NCI-H1417 treated with DMSO at 0.1 percent for 48 hours (cell line): Measurements from ENCODE around the gene TERB2.
"Not testable (repeated sequence)": the region's sequence is repeated elsewhere in the genome, so short reads cannot be mapped to it uniquely, and the experiment has no call there.

Experiments used
- DNase-seq: peaks from one replicate; lab custom pipeline; 2025; lab: John Stamatoyannopoulos, UW

Gene TERB2

DNA sequence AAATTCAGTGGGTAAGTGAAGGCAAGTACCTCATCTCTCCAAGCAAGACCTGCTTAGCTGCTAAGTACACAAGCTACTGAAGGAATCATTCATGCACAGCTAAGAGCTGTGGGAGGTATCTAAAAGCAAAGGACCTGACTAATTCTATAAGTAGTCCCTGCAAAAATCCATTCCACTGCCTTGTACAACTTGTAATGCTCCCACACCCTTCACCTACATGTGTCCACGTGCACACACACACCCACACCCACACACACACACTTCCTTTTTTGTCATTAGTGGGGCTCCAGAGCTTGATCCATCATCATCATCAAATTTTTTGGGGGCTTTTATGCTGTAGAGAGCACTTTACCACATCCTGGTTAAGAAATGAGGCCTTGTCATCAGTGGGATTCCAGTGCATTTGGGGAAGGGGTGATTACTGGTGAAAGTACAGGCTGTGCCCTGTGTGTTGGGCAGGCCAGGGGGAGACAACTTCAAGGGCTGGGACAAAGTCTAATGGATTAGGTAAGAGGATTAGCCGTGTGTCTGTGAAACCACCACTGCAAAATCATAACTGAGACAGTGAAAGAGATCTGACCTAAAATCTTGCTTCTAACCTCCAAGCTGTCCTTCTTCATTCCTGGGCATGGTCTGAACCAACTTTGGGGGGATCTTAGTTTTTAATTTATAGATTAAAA, 47.4 kb downstream of the TERB2 start:
- DNase-seq, result not testable (repeated sequence)

GRCh38 chr15:45004590-45005175, 48.2 kb downstream of the TERB2 start:
- not testable (repeated sequence) for DNase-seq

- DNase-seq, result no peak
These were observed 52.6 kb downstream of the TERB2 start for GRCh38 chr15:45009046-45009445.

- not testable (repeated sequence) for DNase-seq
These were observed 58.6 kb downstream of the TERB2 start for GRCh38 chr15:45015114-45015513.

- DNase-seq, result not testable (repeated sequence)
These were observed 63.9 kb downstream of the TERB2 start for GRCh38 chr15:45020222-45020900.

DNA sequence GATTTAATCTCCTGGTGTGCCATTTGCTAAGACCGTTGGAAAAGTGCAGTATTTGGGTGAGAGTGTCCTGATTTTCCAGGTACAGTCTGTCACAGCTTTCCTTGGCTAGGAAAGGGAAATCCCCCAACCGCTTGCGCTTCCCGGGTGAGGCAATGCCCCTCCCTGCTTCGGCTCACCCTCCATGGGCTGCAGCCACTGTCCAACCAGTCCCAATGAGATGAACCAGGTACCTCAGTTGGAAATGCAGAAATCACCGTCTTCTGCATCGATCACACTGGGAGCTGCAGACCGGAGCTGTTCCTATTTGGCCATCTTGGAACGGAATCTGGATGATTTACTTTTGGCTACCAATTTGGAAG, 64.4 kb downstream of the TERB2 start:
- DNase-seq, result not testable (repeated sequence)

GRCh38 chr15:45021348-45021747, 64.9 kb downstream of the TERB2 start:
- no peak for DNase-seq

GRCh38 chr15:45022871-45023658, 66.6 kb downstream of the TERB2 start, which contains the start of gene SORD:
Gene SORD (plus strand): TSS chr15:45023195. CDS start chr15:45023284, 89 bp downstream.
- peak; percentile 12 for DNase-seq

DNA sequence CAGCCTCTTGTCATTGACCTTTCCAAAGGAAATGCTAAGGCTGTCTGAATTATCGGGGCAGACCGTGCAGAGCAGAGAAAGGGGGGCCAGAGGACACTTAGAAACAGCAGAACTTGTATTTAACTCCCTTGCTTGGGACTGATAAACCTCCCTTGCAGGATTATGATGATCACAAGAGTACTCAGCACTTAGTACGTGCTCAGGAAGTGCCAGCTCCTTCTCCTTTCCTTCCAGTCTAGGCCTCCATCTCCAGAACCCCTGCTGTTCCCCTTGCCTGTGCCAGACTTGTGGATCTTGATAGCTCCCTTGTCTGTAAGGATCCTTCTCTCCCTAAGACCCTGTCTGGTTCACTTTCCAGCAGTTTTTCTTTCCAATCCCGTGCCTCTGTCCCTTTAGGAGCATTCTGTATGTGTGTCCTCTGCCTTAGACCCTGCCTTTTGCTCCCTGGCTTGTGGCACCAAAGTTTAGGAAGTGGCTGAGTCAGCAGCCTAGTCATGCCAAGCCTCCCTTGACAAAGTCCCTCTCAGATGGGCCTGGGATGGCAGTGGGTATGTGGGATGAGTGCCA, 67.3 kb downstream of the TERB2 start:
- DNase-seq, result no peak

- not testable (repeated sequence) for DNase-seq
These were observed 68.2 kb downstream of the TERB2 start for GRCh38 chr15:45024649-45025048.

DNA sequence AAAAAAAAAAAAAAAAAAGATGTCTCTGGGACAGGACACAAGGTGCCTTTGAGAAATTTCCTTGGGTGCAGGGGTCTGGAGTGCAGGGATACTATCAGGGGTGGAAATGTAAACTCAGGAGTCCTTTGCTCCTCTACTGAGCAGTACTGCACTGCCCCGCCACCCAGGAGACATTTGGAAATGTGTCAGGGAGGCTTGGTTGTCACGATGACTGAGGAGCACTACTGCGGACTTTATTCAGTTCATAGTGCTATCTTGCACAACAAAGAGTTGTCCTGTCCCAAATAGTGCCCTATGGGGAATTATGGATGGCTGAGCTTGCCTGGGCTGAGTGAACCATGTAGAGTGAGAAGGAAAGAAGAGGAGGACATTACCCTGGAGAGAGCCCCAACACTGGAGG, 69.1 kb downstream of the TERB2 start:
- DNase-seq, result not testable (repeated sequence)

- no peak for DNase-seq
These were observed 70.2 kb downstream of the TERB2 start for GRCh38 chr15:45026651-45027190.

GRCh38 chr15:45027220-45027619, 70.7 kb downstream of the TERB2 start:
- no peak for DNase-seq
